ENCODE results near the gene KSR2.

KSR2 gene

DNA sequence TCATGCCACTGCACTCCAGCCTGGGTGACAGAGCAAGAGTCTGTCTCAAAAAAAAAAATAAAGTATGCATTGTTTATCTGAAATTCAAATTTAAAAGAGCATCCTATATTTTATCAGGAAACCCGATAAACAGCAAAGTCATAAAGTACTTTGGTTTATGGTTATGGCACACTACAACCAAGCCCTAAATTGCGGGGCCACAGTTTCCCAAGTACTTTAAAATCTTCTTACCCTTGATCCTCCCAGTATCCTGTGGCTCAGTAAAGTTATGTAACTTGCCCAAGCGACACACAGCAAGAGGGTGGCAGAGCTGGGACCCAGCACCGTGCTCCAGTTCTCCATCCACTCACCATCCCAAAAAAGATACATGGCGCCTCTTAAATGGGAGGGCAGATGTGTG is 35.2 kb downstream of the KSR2 start:
- TF ChIP-seq, protein P1, sequence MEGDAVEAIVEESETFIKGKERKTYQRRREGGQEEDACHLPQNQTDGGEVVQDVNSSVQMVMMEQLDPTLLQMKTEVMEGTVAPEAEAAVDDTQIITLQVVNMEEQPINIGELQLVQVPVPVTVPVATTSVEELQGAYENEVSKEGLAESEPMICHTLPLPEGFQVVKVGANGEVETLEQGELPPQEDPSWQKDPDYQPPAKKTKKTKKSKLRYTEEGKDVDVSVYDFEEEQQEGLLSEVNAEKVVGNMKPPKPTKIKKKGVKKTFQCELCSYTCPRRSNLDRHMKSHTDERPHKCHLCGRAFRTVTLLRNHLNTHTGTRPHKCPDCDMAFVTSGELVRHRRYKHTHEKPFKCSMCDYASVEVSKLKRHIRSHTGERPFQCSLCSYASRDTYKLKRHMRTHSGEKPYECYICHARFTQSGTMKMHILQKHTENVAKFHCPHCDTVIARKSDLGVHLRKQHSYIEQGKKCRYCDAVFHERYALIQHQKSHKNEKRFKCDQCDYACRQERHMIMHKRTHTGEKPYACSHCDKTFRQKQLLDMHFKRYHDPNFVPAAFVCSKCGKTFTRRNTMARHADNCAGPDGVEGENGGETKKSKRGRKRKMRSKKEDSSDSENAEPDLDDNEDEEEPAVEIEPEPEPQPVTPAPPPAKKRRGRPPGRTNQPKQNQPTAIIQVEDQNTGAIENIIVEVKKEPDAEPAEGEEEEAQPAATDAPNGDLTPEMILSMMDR (IDR thresholded peaks at IDR 0.05; ENCODE audit: low read depth, low read length): no peak
- no peak overlapping the region for H3K4me3 ChIP-seq (replicated peaks in 1 of 2; ENCODE audit: low read depth in 2 of 2, low read length in 2 of 2)
- no peak for DNase-seq (ENCODE audit: low read depth in 2 of 2)

GRCh38 chr12:117926391-117926899 is 42.3 kb downstream of the KSR2 start:
- DNase-seq (ENCODE audit: low read depth in 2 of 2): no peak
- no peak overlapping the region for H3K4me3 ChIP-seq (replicated peaks in 1 of 2; ENCODE audit: low read depth in 2 of 2, low read length in 2 of 2)
- TF ChIP-seq, protein P1 (IDR thresholded peaks at IDR 0.05; ENCODE audit: low read depth, low read length): no peak

GRCh38 chr12:117921929-117922777 is 46.6 kb downstream of the KSR2 start:
- TF ChIP-seq, protein P1 (IDR thresholded peaks at IDR 0.05; ENCODE audit: low read depth, low read length): no peak

GRCh38 chr12:117919479-117919878 is 49.3 kb downstream of the KSR2 start:
- TF ChIP-seq, protein P1 (IDR thresholded peaks at IDR 0.05; ENCODE audit: low read depth, low read length): no peak
- DNase-seq (ENCODE audit: low read depth in 2 of 2): no peak
- H3K4me3 ChIP-seq (replicated peaks in 1 of 2; ENCODE audit: low read depth in 2 of 2, low read length in 2 of 2): no peak overlapping the region

More at GRCh38 chr12:117921929-117922777, 46.6 kb downstream of the KSR2 start:
- no peak for DNase-seq (ENCODE audit: low read depth in 2 of 2)
- H3K4me3 ChIP-seq (replicated peaks in 1 of 2; ENCODE audit: low read depth in 2 of 2, low read length in 2 of 2): no peak overlapping the region

DNA sequence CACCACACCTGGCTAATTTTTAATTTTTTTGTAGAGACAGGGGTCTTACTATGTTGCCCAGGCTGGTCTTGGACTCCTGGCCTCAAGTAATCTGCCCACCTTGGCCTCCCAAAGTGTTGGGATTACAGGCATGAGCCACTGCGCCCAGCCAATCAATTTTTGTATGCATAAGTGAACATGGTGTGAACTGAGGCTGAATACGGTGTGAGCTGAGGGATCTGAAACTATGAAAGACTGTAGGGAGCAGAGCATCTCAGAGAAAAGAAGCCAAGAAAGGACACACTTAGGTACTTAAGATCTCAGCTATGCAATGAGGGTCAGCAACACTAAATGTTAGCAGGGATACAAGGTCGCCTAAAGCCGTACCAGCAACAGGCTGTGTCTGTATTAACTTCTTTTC is 54.1 kb downstream of the KSR2 start:
- TF ChIP-seq, protein P1 (IDR thresholded peaks at IDR 0.05; ENCODE audit: low read depth, low read length): no peak
- H3K4me3 ChIP-seq (replicated peaks in 1 of 2; ENCODE audit: low read depth in 2 of 2, low read length in 2 of 2): no peak overlapping the region
- DNase-seq (ENCODE audit: low read depth in 2 of 2): no peak

DNA sequence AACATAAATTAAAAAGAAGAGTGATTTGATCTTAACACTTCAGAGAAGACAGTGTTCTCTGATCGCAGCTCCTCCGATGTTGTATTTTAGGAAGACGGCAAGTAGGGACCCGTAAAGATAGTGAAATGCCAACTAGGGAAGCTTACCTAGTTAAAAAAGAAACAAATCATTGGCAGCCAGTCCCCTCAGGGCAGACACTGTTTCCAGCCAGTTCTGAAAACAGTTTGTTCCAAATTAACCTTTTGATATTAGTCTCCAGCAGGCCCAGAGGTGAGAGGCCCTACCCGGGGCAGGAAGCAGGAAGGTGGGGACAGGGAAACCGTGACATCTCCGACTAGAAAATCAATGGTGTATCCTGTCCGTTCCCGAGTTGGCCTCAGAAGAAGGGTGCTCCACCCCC is 56.0 kb downstream of the KSR2 start:
- H3K4me3 ChIP-seq (replicated peaks in 1 of 2; ENCODE audit: low read depth in 2 of 2, low read length in 2 of 2): no peak overlapping the region
- no peak for DNase-seq (ENCODE audit: low read depth in 2 of 2)
- TF ChIP-seq, protein P1 (IDR thresholded peaks at IDR 0.05; ENCODE audit: low read depth, low read length): no peak
